ENCODE data around the gene VARS1. TPM values are rescaled to one million over a fixed set of nuclear protein-coding genes. Genes with fewer than 3 reads are reported as not detected.
"Not testable (repeated sequence)": the region's sequence is repeated elsewhere in the genome, so short reads cannot be mapped to it uniquely, and the experiment has no call there.

The VARS1 gene
- total RNA-seq, 1 donor from 2014 or later, result 35.0 TPM

- no peak for DNase-seq (ENCODE audit: low spot score)
- intact Hi-C loops (cut with DNase I), result no loop called here
Observed at GRCh38 chr6:31825553-31825952, 30.0 kb upstream of the VARS1 start.

- DNase-seq (ENCODE audit: low spot score); intact Hi-C loops (cut with DNase I): not testable (repeated sequence)
Observed at GRCh38 chr6:31823592-31824196, 28.1 kb upstream of the VARS1 start.

- intact Hi-C loops (cut with DNase I), result no loop called here
- peak; percentile 94 for DNase-seq (ENCODE audit: low spot score)
Observed at GRCh38 chr6:31822036-31822821, 26.7 kb upstream of the VARS1 start.

- intact Hi-C loops (cut with DNase I), result no loop called here
- peak; percentile 85 for DNase-seq (ENCODE audit: low spot score)
Observed at GRCh38 chr6:31821301-31822035, 25.9 kb upstream of the VARS1 start.

GRCh38 chr6:31820399-31820798 is 24.8 kb upstream of the VARS1 start:
- DNase-seq (ENCODE audit: low spot score); intact Hi-C loops (cut with DNase I): not testable (repeated sequence)

- intact Hi-C loops (cut with DNase I), result no loop called here
- DNase-seq (ENCODE audit: low spot score), result no peak
Observed at GRCh38 chr6:31819871-31820299, 24.3 kb upstream of the VARS1 start.

- intact Hi-C loops (cut with DNase I), result not testable (repeated sequence)
- DNase-seq (ENCODE audit: low spot score), result peak; percentile 63
Observed at GRCh38 chr6:31817929-31818511, 22.5 kb upstream of the VARS1 start.

GRCh38 chr6:31817133-31817928 is 21.8 kb upstream of the VARS1 start:
- intact Hi-C loops (cut with DNase I), result not testable (repeated sequence)
- DNase-seq (ENCODE audit: low spot score), result peak; percentile 73

- intact Hi-C loops (cut with DNase I), result no loop called here
- DNase-seq (ENCODE audit: low spot score), result peak; percentile 98
Observed at GRCh38 chr6:31815025-31815838, 19.7 kb upstream of the VARS1 start, which contains the start of the genes HSPA1A and HSPA1L. HSPA1A (plus strand) TSS chr6:31815543; CDS start chr6:31815757, 214 bp downstream. HSPA1L (minus strand) TSS chr6:31815283; CDS start chr6:31811972, 3,311 bp downstream.

- peak; percentile 97 for DNase-seq (ENCODE audit: low spot score)
- intact Hi-C loops (cut with DNase I), result no loop called here
Observed at GRCh38 chr6:31814677-31815024, 19.1 kb upstream of the VARS1 start.

GRCh38 chr6:31813465-31813849 is 17.9 kb upstream of the VARS1 start:
- DNase-seq (ENCODE audit: low spot score), result peak; percentile 74
- intact Hi-C loops (cut with DNase I), result no loop called here

GRCh38 chr6:31811645-31812044 is 16.1 kb upstream of the VARS1 start:
- intact Hi-C loops (cut with DNase I), result no loop called here
- peak; percentile 27 for DNase-seq (ENCODE audit: low spot score)

GRCh38 chr6:31808599-31808998 is 13.0 kb upstream of the VARS1 start:
- peak; percentile 29 for DNase-seq (ENCODE audit: low spot score)
- intact Hi-C loops (cut with DNase I), result not testable (repeated sequence)

GRCh38 chr6:31806470-31807272 is 11.1 kb upstream of the VARS1 start, which contains the start of gene LSM2:
LSM2 (minus strand) TSS chr6:31806966; CDS start chr6:31806757, 209 bp downstream.
- intact Hi-C loops (cut with DNase I), result no loop called here
- DNase-seq (ENCODE audit: low spot score), result peak; percentile 99

GRCh38 chr6:31805939-31806469 is 10.5 kb upstream of the VARS1 start:
- peak; percentile 68 for DNase-seq (ENCODE audit: low spot score)
- intact Hi-C loops (cut with DNase I), result no loop called here

GRCh38 chr6:31801031-31801927 is 5.7 kb upstream of the VARS1 start:
- intact Hi-C loops (cut with DNase I), result not testable (repeated sequence)
- DNase-seq (ENCODE audit: low spot score), result peak; percentile 51

All from cardiac septum (tissue), 1 donor.